ENCODE results near the gene CHMP4B.

- TF ChIP-seq SMC3 (IDR thresholded peaks at IDR 0.05) (no peak), CTCF (IDR thresholded peaks at IDR 0.05) (no peak), POLR2A (IDR thresholded peaks at IDR 0.05; ENCODE audit: low read length) (no peak), HOXA7 (CRISPR knock-in tag; IDR thresholded peaks at IDR 0.05) (no peak), ESRRA (IDR thresholded peaks at IDR 0.05; ENCODE audit: borderline replicate concordance, low read length) (no peak), BCL3 (IDR thresholded peaks at IDR 0.05) (no peak), TP53 (CRISPR knock-in tag; IDR thresholded peaks at IDR 0.05) (no peak), PBX3 (IDR thresholded peaks at IDR 0.05) (no peak), BHLHE40 (IDR thresholded peaks at IDR 0.05; ENCODE audit: low read depth, low read length) (no peak), CHD4 (IDR thresholded peaks at IDR 0.05; ENCODE audit: borderline replicate concordance) (no peak)
- TF ChIP-seq, protein P1, sequence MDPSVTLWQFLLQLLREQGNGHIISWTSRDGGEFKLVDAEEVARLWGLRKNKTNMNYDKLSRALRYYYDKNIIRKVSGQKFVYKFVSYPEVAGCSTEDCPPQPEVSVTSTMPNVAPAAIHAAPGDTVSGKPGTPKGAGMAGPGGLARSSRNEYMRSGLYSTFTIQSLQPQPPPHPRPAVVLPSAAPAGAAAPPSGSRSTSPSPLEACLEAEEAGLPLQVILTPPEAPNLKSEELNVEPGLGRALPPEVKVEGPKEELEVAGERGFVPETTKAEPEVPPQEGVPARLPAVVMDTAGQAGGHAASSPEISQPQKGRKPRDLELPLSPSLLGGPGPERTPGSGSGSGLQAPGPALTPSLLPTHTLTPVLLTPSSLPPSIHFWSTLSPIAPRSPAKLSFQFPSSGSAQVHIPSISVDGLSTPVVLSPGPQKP (IDR thresholded peaks at IDR 0.05; ENCODE audit: low read depth, low read length) = no peak
These were observed 35.3 kb downstream of the CHMP4B start for GRCh38 chr20:33846291-33846935.
